GM18505 (cell line): ENCODE data around the gene TFB1M.
"Not testable (repeated sequence)": the region's sequence is repeated elsewhere in the genome, so short reads cannot be mapped to it uniquely, and the experiment has no call there.

ENCODE experiments used
- ATAC-seq: cut with Tn5 transposase; IDR thresholded peaks from one replicate; pipeline ENCODE4 v1.9.1; 2021; ENCODE audit not compliant: unreplicated experiment
- POLR2A ChIP-seq: IDR thresholded peaks from 4 replicates; pipeline ENCODE4 v1.6.1; 2011; ENCODE audit warnings: borderline replicate concordance; ENCODE audit not compliant: insufficient read depth, insufficient read length; ENCODE audit errors: extremely low read depth

TFB1M gene

GRCh38 chr6:155324172-155324571, 9.9 kb upstream of the TFB1M start:
- ATAC-seq, result no peak
- no peak for TF ChIP-seq POLR2A

GRCh38 chr6:155319902-155320301, 5.6 kb upstream of the TFB1M start:
- peak; percentile 54 for ATAC-seq
- TF ChIP-seq POLR2A, result no peak

- ATAC-seq, result no peak
- TF ChIP-seq POLR2A, result no peak
Observed at GRCh38 chr6:155317186-155317585, 2.9 kb upstream of the TFB1M start.

GRCh38 chr6:155316419-155316818, 2.1 kb upstream of the TFB1M start:
- no peak for TF ChIP-seq POLR2A
- ATAC-seq, result no peak

GRCh38 chr6:155315516-155315871, 1.2 kb upstream of the TFB1M start:
- no peak for TF ChIP-seq POLR2A
- no peak for ATAC-seq

- TF ChIP-seq POLR2A, result peak; percentile 57
- peak; percentile 49 for ATAC-seq
Observed at GRCh38 chr6:155314773-155315515, 660 bp upstream of the TFB1M start.

- TF ChIP-seq POLR2A, result no peak
- ATAC-seq, result peak; percentile 10
Observed at GRCh38 chr6:155313602-155314091, 637 bp downstream of the TFB1M start.

- ATAC-seq, result not testable (repeated sequence)
Observed at GRCh38 chr6:155312950-155313349, 1.3 kb downstream of the TFB1M start.

GRCh38 chr6:155311583-155311982, 2.7 kb downstream of the TFB1M start:
- TF ChIP-seq POLR2A, result no peak
- no peak for ATAC-seq

- no peak for TF ChIP-seq POLR2A
- no peak for ATAC-seq
Observed at GRCh38 chr6:155311086-155311485, 3.2 kb downstream of the TFB1M start.

GRCh38 chr6:155310596-155310995, 3.7 kb downstream of the TFB1M start:
- TF ChIP-seq POLR2A, result no peak
- no peak for ATAC-seq

- no peak for TF ChIP-seq POLR2A
- no peak for ATAC-seq
Observed at GRCh38 chr6:155309150-155309549, 5.1 kb downstream of the TFB1M start.

- no peak for TF ChIP-seq POLR2A
- no peak for ATAC-seq
Observed at GRCh38 chr6:155306958-155307357, 7.3 kb downstream of the TFB1M start.

GRCh38 chr6:155303361-155303870, 10.9 kb downstream of the TFB1M start:
- no peak for ATAC-seq
- TF ChIP-seq POLR2A, result no peak
